WTC11 (cell line): Measurements from ENCODE around the gene SCD. TPM values are rescaled to one million over a fixed set of nuclear protein-coding genes. Genes with fewer than 3 reads are reported as not detected.

Source experiments
- ATAC-seq: fragments of 200-7000 bp; cut with Tn5 transposase; 2 replicates; pipeline ENCODE4 v1.10.0; 2021; ENCODE audit warnings: mild to moderate bottlenecking, moderate library complexity
- CTCF ChIA-PET: fragments of 300-600 bp; sonication (Branson Sonifier 250); formaldehyde crosslinking; loops from one replicate; lab custom pipeline; 2021; ENCODE audit warnings: antibody characterized with exemption; lab: Charles Lee
- POLR2A ChIA-PET: fragments of 350-600 bp; sonication (Branson Sonifier 250); formaldehyde crosslinking; loops from one replicate; lab custom pipeline; 2021; ENCODE audit warnings: antibody characterized with exemption; lab: Charles Lee
- DNase-seq: peaks from one replicate; pipeline ENCODE4 v3.0.0; 2021; ENCODE audit warnings: low spot score
- H3K27ac Mint-ChIP-seq: 2 replicates; pipeline ENCODE4 v1.8.0; 2021; ENCODE audit warnings: mixed read lengths
- H3K27me3 Mint-ChIP-seq: 2 replicates; pipeline ENCODE4 v1.8.0; 2021; ENCODE audit warnings: low read depth, mild to moderate bottlenecking, moderate library complexity, mixed read lengths
- H3K36me3 Mint-ChIP-seq: 2 replicates; pipeline ENCODE4 v1.8.0; 2021; ENCODE audit warnings: mixed read lengths
- H3K4me1 Mint-ChIP-seq: 2 replicates; pipeline ENCODE4 v1.8.0; 2022; ENCODE audit warnings: mixed read lengths
- H3K4me3 Mint-ChIP-seq: 2 replicates; pipeline ENCODE4 v1.8.0; 2021; ENCODE audit warnings: mild to moderate bottlenecking, moderate library complexity, mixed read lengths
- H3K9me3 Mint-ChIP-seq: 2 replicates; pipeline ENCODE4 v1.8.0; 2021; ENCODE audit warnings: mixed read lengths
- ATF1 ChIP-seq: sonication (generic); formaldehyde crosslinking; IDR thresholded peaks from 2 replicates; pipeline ENCODE4 v1.8.1; 2023; ENCODE audit warnings: mild to moderate bottlenecking, moderate library complexity, missing genetic modification reagents
- CREB1 ChIP-seq: sonication (generic); formaldehyde crosslinking; IDR thresholded peaks from 2 replicates; pipeline ENCODE4 v1.8.0; 2023; ENCODE audit warnings: mild to moderate bottlenecking, missing genetic modification reagents
- E2F5 ChIP-seq: sonication (generic); formaldehyde crosslinking; IDR thresholded peaks from 2 replicates; pipeline ENCODE4 v1.8.1; 2022; ENCODE audit warnings: mild to moderate bottlenecking, moderate library complexity, missing genetic modification reagents
- ESRRA ChIP-seq: sonication (generic); formaldehyde crosslinking; IDR thresholded peaks from 2 replicates; pipeline ENCODE4 v1.8.1; 2022; ENCODE audit warnings: mild to moderate bottlenecking, missing genetic modification reagents, borderline replicate concordance
- FOXJ3 ChIP-seq: sonication (generic); formaldehyde crosslinking; IDR thresholded peaks from 2 replicates; pipeline ENCODE4 v1.9.0; 2021; ENCODE audit warnings: missing genetic modification reagents, mild to moderate bottlenecking, borderline replicate concordance
- HMGA2 ChIP-seq: fragments of 250-450 bp; sonication (Bioruptor Pico); IDR thresholded peaks from 2 replicates; pipeline ENCODE4 v1.4.0; 2021; ENCODE audit warnings: mild to moderate bottlenecking, moderate library complexity
- NFYB ChIP-seq: sonication (generic); formaldehyde crosslinking; conservative IDR thresholded peaks from 2 replicates; pipeline ENCODE4 v1.8.0; 2022; ENCODE audit warnings: low read depth, missing genetic modification reagents
- SMAD4 ChIP-seq: sonication (generic); formaldehyde crosslinking; IDR thresholded peaks from 2 replicates; pipeline ENCODE4 v1.8.0; 2022; ENCODE audit warnings: mild to moderate bottlenecking, missing genetic modification reagents
- SOX15 ChIP-seq: fragments of 250-450 bp; sonication (Bioruptor Pico); IDR thresholded peaks from 2 replicates; pipeline ENCODE4 v1.9.0; 2021; ENCODE audit warnings: mild to moderate bottlenecking
- SP1 ChIP-seq: sonication (generic); formaldehyde crosslinking; conservative IDR thresholded peaks from 2 replicates; pipeline ENCODE4 v1.8.1; 2022; ENCODE audit warnings: missing genetic modification reagents
- TEAD4 ChIP-seq: sonication (generic); formaldehyde crosslinking; IDR thresholded peaks from 2 replicates; pipeline ENCODE4 v1.8.0; 2022; ENCODE audit warnings: mild to moderate bottlenecking, missing genetic modification reagents
- total RNA-seq: library from RNA; stranded (reverse); gene quantifications from 3 replicates; pipeline ENCODE4 v1.2.3, GENCODE V29; 2021
- TF ChIP-seq, protein P1 (sequence below): sonication (generic); formaldehyde crosslinking; IDR thresholded peaks from 2 replicates; pipeline ENCODE4 v1.8.0; 2022; ENCODE audit warnings: mild to moderate bottlenecking, missing genetic modification reagents
- TF ChIP-seq, protein P2 (sequence below): sonication (generic); formaldehyde crosslinking; conservative IDR thresholded peaks from 2 replicates; pipeline ENCODE4 v1.8.1; 2022; ENCODE audit warnings: mild to moderate bottlenecking, missing genetic modification reagents
- TF ChIP-seq, protein P3 (sequence below): sonication (generic); formaldehyde crosslinking; IDR thresholded peaks from 2 replicates; pipeline ENCODE4 v1.8.1; 2022; ENCODE audit warnings: low read depth, mild to moderate bottlenecking, moderate library complexity, missing genetic modification reagents, borderline replicate concordance

Gene SCD
- total RNA-seq, 1 experiment from 2014 or later, result 556 TPM

DNA sequence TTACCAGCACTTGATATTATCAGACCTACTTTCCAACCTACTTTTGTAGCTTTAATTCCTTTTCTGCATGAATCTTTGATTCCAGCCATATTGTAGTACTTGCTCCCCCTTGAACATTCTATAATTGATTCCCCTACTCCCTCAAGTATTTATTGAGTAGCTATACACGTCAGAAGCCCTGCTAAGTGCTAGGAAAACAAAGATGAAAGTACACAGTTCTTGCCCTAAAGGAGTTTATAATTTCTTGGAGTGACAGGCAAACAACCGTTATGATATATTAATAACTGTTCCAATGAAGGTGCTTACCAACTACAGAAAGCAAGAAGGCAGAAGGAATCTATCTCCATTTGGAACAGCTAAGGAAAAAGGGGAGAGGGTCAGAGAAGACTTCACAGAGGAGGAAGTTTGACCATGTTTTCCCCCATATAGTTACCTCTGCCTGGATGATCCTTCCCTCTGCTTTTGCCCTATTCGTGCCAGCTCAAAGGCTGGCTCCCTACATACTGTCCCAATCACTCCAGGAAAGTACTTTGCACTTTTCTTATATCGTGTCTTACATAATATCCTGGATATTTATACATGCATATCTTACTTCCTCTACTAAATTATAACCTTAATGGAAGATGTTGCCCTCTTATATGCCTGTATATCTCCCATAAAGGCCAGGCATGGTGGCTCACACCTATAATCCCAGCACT, 54.7 kb downstream of the SCD start:
- CTCF ChIA-PET, result interaction anchor here (0.7 kb wide), 1 partner anchor 117 kb away, joined by 3 read pairs; no protein-coding TSS in a partner anchor
- POLR2A ChIA-PET, result no interaction called here

GRCh38 chr10:100403734-100404133, 56.7 kb downstream of the SCD start:
- TF ChIP-seq E2F5 (CRISPR knock-in tag), result no peak

More for the DNA sequence above, 54.7 kb downstream of the SCD start:
- H3K4me1 Mint-ChIP-seq, result no peaks in the 10 kb centered on the region
- TF ChIP-seq ATF1 (CRISPR knock-in tag) (no peak), TEAD4 (CRISPR knock-in tag) (no peak), HMGA2 (no peak), FOXJ3 (CRISPR knock-in tag) (no peak), CREB1 (CRISPR knock-in tag) (no peak), ESRRA (CRISPR knock-in tag) (no peak), NFYB (CRISPR knock-in tag) (no peak), SOX15 (CRISPR knock-in tag) (no peak), SMAD4 (CRISPR knock-in tag) (no peak)
- TF ChIP-seq, protein P1, sequence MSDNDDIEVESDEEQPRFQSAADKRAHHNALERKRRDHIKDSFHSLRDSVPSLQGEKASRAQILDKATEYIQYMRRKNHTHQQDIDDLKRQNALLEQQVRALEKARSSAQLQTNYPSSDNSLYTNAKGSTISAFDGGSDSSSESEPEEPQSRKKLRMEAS (CRISPR knock-in tag), result no peak
- TF ChIP-seq, protein P2, sequence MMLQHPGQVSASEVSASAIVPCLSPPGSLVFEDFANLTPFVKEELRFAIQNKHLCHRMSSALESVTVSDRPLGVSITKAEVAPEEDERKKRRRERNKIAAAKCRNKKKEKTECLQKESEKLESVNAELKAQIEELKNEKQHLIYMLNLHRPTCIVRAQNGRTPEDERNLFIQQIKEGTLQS (CRISPR knock-in tag), result no peak
- TF ChIP-seq, protein P3, sequence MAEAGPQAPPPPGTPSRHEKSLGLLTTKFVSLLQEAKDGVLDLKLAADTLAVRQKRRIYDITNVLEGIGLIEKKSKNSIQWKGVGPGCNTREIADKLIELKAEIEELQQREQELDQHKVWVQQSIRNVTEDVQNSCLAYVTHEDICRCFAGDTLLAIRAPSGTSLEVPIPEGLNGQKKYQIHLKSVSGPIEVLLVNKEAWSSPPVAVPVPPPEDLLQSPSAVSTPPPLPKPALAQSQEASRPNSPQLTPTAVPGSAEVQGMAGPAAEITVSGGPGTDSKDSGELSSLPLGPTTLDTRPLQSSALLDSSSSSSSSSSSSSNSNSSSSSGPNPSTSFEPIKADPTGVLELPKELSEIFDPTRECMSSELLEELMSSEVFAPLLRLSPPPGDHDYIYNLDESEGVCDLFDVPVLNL (CRISPR knock-in tag), result no peak
- TF ChIP-seq, all 79 proteins: peak for 0
- DNase-seq (no peak), ATAC-seq (no peak)
- no peak overlapping the region for H3K4me3 Mint-ChIP-seq
- H3K9me3 Mint-ChIP-seq, result peaks cover 11% of the 10 kb centered on the region
- H3K27ac Mint-ChIP-seq, result no peak overlapping the region
- H3K27me3 Mint-ChIP-seq, result peaks cover under 1% of the 10 kb centered on the region
- peaks cover 16% of the 10 kb centered on the region for H3K36me3 Mint-ChIP-seq

GRCh38 chr10:100413173-100413572, 66.1 kb downstream of the SCD start:
- ChIA-PET POLR2A (no interaction called here), CTCF (interaction anchor here (0.6 to 1.0 kb wide), 2 partner anchors 76 to 106 kb away, joined by 3 read pairs; no protein-coding TSS in a partner anchor)
- no peak for TF ChIP-seq SP1 (CRISPR knock-in tag)
- no peak overlapping the region for H3K4me3 Mint-ChIP-seq
- DNase-seq, result no peak
- H3K27ac Mint-ChIP-seq, result no peak overlapping the region
- H3K27me3 Mint-ChIP-seq, result peaks cover 18% of the 10 kb centered on the region
- H3K4me1 Mint-ChIP-seq, result no peaks in the 10 kb centered on the region
- no peak for ATAC-seq
- H3K9me3 Mint-ChIP-seq, result peaks cover 13% of the 10 kb centered on the region
- H3K36me3 Mint-ChIP-seq, result peaks cover 9% of the 10 kb centered on the region

More at GRCh38 chr10:100403734-100404133, 56.7 kb downstream of the SCD start:
- H3K27me3 Mint-ChIP-seq, result peaks cover 14% of the 10 kb centered on the region
- no peak overlapping the region for H3K4me3 Mint-ChIP-seq
- ATAC-seq, result no peak
- no peak for DNase-seq
- no peaks in the 10 kb centered on the region for H3K4me1 Mint-ChIP-seq
- POLR2A ChIA-PET, result no interaction called here
- H3K9me3 Mint-ChIP-seq, result peaks cover 25% of the 10 kb centered on the region
- CTCF ChIA-PET, result interaction anchor here (1.0 kb wide), 1 partner anchor 115 kb away, joined by 3 read pairs; no protein-coding TSS in a partner anchor
- H3K27ac Mint-ChIP-seq, result no peak overlapping the region
- peaks cover 30% of the 10 kb centered on the region for H3K36me3 Mint-ChIP-seq

Other genes starting within 250 kb of the SCD start
- 23.5 to 33.4 TPM (median 31.5 TPM) in 3 replicates for gene ERLIN1, start 161.2 kb upstream of the SCD start, total RNA-seq
- gene CHUK, start 117.6 kb upstream of the SCD start, total RNA-seq, result 14.7 to 16.6 TPM (median 14.7 TPM) in 3 replicates
- 27.3 to 28.1 TPM (median 28.0 TPM) in 3 replicates for gene CWF19L1, start 79.6 kb upstream of the SCD start, total RNA-seq
- gene BLOC1S2, start 60.6 kb upstream of the SCD start, total RNA-seq, result 47.6 to 54.1 TPM (median 52.4 TPM) in 3 replicates
- 0.09 TPM in 1 of 3 replicates, not detected in the others for gene PKD2L1, start 17.0 kb upstream of the SCD start, total RNA-seq
- 0.68 to 1.1 TPM (median 0.85 TPM) in 3 replicates for gene WNT8B, start 115.8 kb downstream of the SCD start, total RNA-seq
- gene SEC31B, start 172.6 kb downstream of the SCD start, total RNA-seq, result 6.4 to 7.9 TPM (median 6.7 TPM) in 3 replicates
- 206 to 221 TPM (median 210 TPM) in 3 replicates for gene NDUFB8, start 182.6 kb downstream of the SCD start, total RNA-seq
- gene HIF1AN, start 188.7 kb downstream of the SCD start, total RNA-seq, result 49.9 to 58.3 TPM (median 53.9 TPM) in 3 replicates